Measurements from ENCODE around the gene C11orf24.

The C11orf24 gene

DNA sequence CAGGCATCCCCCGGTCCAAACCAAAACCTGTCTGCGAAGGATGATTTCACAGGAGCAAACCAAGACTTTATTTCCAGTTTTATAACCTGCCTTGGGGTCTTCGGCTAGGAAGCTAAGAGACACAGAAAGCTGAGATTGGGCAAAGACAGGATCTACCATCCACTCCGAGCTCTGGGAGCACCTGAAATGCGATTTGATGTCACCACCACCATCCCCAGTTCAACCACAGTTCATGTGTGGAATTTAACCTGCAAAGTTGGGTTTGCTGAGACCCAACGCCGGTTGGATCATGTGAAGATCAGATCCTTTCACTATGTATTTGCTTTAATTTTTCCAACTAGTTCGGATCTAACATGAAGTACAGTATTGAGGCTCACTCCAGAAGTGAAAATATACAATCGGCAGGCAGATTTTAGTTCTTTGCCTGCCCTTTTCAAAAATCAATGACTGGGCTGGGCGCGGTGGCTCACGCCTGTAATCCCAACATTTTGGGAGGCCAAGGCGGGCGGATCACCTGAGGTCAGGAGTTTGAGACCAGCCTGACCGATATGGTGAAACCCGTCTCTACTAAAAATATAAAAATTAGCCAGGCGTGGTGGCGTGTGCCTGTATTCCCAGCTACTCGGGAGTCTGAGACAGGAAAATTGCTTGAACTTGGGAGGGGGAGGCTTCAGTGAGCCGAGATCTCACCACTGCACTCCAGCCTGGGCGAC lies 1.4 kb upstream of the C11orf24 start:
- in situ Hi-C loops (cut with MboI; ENCODE audit: low sequenced_read_pairs) = no loop called here

DNA sequence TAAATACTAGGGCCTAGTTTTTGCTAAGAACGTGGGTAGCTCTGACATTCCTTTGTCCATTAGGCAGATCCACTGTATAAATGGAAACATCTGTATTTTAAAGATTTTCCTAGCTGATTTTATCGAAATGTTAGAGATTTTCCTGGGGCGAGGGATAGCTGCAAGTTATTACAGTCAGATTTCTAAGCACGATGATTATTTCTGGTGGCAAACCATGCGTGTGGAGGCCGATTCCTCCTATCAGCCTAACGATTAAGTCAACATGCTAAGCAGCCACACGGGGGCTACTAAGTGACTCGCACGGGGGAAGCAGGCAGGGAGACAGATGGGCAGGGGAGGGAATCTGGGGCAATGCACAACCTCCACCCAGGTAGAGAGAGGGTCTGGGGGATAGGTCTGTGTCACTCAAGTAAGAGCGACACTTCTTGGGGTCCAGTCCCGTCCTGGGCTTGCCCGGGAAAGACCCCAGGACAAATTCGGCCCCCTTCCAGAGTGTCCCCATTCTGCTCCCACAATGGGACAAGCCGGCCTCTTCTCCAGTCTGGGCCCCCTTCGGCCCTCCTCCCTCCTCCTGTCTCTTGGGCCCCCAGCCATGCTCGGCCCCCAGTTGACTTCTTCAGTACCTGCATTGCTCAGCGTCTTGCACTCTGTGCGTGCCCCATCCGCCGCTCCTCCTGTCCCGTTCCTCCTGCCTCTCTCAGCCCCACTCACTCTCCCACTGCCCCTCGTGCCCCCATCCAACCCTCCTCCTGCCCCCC lies 571 bp downstream of the C11orf24 start:
- in situ Hi-C loops (cut with MboI; ENCODE audit: low sequenced_read_pairs) = no loop called here

DNA sequence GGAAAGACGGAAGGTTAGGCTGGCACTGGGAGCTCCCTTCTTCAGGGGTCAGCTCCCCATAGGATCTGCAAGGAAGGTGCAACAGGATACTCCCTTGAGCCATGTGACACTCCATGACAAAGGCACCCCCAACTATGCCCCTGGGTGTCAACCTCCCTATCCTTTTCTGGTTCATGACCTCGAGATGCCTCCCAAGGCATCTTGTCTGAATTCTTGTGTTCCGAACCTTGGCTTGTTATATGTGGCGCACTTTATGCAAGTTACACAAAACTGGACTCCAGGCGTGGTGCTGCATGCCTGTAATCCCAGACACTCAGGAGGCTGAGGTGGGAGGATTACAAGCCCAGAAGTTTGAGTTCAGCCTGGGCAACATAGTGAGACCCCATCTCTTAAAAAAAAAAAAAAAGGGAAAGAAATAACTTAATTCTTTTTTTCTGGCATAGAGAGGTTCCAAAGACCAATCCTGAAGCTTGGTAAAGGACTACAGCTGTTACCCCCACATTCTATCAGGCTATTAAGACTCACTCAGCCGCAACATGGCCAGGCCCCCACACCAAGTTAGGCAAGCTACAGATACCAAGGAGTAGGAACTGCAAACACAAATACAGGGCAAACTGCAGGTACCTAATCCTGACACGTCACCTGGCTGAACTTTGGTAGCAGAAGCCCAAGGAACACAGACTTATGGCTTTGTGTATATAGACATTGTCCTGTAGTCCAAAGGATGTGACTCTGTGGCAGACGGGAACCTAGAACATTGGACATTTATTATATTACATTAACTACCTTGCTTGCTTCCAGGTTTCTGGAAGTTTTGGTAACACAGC lies 1.4 kb downstream of the C11orf24 start:
- in situ Hi-C loops (cut with MboI; ENCODE audit: low sequenced_read_pairs) = no loop called here

DNA sequence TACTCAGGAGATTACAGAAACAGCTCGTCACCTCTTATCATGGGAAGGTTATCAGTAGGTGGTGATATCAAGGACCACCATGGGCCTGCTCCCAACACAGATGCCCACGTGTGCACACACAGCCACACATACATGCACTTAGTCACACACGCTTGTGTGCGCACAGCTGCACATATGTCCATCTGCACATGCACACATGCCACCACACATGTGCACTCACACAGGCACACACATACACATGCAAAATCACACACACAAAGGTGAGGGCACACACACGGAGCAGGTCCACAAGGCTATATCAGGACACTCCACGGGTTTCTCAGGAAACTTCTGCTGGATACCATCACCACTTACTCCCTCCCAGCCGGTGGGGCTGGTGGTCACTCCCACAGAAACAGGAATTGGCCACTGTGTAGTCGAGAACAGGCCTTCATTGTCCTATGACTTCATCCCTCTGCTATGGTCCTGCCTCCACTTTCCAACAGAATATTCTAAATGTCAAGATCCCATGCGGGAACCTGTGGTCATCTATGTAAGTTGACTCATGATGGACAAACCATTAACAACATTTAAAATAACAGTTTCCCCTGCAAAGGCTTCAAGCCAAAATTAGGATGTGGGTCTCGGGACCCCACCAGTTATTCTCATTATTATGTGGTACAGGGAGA lies 2.2 kb downstream of the C11orf24 start:
- in situ Hi-C loops (cut with MboI; ENCODE audit: low sequenced_read_pairs) = no loop called here

DNA sequence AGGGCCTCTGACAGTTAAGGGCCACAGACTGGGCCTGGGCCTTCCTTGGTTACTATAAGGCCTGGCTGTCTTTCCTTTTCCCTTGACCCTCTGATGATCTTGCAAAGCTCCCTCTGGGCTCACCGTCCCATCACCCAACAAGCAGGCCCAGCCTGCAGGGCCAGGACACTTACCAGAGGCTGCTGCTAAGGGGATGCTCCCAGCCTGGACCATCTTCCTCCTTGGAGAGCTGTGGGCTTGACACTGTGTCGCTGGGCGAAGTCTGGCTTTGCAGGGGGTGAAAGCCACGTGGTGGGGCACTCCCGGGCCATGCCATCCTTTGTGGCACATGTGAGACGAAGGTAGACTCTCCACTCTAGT lies 3.9 kb downstream of the C11orf24 start:
- in situ Hi-C loops (cut with MboI; ENCODE audit: low sequenced_read_pairs) = no loop called here

DNA sequence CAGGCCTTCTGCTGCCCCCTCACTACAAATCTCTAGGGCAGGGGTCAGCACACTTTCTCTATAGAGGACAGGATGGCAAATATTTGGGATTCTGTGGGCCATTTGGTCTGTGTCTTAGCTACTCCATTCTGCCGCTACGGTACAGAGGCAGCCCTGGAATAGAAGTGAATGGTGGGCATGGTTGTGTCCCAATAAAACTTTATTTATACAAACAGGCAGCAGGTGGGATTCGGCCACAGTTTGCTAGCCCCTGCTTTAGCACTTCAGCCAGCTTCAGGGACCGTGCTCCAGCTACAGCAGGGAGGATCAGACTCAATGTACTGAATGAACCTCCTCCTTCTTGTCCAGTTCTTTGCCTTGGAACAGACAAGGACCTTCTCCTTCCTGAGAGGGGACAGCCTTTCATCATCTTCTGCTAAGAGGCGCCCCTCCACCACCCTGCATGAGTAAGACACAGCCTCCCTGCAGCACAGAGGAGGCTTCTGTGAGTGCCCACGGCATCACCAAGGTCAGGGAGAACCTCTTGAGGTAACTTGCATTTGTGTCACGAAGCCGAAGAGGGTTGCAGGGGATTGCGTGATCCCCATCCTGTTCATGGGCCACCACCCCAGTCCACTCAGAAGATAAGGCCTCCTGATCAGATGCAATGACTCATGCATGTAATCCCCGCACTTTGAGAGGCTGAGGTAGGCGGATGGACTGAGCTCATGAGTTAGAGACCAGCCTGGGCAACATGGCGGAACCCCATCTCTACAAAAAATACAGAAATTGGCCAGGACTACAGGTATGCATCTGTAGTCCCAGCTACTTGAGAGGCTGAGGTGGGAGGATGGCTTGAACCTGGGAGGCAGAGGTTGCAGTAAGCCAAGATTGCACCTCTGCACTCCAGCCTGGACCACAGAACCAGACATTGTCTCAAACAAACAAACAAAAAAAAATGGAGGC lies 4.6 kb downstream of the C11orf24 start:
- in situ Hi-C loops (cut with MboI; ENCODE audit: low sequenced_read_pairs) = no loop called here

DNA sequence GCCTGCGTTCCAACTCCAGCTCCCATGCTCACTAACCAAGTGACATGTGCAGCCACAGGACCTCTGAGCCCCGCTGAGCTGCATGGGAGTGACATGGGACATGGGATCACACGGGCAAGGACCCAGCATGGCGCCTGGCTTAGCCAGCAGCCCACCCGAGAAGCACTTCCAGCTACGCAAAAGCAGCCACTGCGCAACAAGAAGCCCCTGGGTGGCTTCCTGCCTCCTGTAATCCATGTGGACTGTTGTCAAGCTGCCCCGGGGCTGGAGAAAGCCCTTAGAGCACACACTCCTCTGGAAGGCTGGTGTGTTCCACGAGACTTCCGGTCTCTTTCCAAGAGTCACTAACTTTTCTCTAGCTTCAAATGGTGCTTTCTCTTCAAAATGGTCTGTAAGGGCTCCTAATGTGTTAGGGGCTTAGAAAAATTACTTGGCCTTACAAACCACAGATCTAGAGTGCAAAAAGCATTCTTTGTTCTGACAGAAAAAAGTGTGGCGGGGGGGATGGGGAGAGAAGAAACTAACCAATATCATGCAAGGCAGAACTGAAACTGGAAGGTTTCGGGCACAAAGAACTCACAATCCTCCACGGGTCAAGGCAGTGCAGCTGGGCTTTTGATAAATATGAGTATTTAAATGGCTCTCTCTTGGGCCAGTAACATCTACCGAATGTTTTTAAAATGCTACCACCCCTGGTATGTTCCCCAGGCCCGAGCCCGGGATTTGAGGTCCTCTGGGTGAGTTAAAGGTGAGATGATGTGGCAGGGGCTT lies 5.5 kb downstream of the C11orf24 start:
- in situ Hi-C loops (cut with MboI; ENCODE audit: low sequenced_read_pairs) = no loop called here

DNA sequence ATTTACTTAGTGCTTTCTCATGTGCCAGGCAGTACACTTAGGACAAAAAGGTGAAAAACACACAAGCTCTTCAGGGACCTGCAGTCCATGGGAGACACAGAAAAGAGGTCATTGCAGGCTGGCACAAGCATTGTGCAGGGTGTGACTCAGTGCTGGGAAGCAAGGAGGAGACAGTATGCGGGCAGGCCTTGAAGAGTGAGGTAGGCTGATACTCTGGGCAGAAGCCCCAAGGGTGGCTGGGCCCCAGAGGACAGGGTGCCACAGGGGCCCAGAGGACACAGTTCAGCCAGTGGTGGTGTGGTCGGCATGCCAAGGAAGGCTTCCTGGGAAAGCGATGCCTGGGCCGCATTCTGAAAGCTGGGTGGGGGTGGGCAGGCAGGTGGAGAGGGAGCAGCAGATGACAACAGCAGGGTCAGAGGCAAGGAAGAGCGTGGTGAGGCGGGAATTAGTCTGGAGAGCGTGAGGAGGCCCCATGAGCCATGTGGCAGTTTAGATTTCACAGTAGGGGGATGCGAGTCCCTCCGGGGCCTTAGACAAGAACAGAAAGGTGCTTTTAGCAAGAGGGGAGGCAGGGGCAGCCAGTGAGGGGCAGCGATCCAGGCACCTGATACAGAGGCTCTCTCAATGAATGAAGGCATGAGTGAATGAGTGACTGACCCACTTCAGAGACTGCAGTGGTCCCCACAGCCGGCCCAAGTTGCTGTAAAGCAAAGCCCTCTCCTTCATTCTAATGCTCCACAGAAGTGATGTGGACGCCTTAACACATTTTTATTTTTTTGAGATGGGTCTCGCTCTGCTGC lies 6.8 kb downstream of the C11orf24 start:
- in situ Hi-C loops (cut with MboI; ENCODE audit: low sequenced_read_pairs) = no loop called here

DNA sequence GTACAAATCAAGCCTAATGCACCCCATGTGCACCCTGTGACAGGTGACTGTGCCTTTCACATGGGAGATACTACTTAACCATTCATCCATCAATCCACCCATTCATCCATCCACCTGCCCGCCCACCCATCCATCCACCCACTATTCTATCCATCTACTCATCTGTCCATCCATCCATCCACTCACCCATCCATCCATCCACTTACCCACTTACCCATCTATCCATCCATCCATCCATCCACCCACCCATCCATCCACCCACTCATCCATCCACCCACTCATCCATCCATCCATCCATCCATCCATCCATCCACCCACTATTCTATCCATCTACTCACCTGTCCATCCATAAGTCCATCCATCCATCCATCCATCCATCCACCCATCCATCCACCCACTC lies 7.5 kb downstream of the C11orf24 start:
- in situ Hi-C loops (cut with MboI; ENCODE audit: low sequenced_read_pairs) = no loop called here

DNA sequence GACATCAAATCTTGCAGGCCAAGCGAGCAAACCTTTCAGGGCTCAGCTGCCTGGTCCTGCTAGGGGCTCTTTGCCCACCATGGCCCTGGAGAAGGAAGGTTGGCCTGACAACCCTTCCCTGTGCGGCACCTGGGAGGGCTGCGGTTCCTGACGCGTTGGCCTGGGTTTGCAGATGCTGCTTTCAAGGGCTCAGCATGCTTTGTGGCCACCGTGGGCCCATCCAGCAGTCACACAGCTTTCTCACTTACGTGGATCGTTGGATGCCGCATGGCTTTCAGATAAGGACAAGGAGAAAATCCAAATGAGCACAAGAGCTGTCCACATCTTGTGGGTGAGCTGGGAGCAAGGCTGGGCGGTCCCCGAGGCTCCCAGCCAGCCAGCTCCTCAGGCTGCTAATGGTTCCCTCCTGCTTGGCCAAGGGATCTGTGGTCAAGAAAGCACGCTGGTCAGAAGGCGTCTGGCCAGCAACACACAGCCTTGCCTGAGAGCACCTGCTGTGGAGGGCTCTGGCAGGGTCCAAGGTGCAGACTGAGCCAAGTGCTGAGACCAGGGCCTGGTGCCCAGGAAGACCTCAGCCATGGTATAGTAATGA lies 8.2 kb downstream of the C11orf24 start:
- in situ Hi-C loops (cut with MboI; ENCODE audit: low sequenced_read_pairs) = no loop called here

DNA sequence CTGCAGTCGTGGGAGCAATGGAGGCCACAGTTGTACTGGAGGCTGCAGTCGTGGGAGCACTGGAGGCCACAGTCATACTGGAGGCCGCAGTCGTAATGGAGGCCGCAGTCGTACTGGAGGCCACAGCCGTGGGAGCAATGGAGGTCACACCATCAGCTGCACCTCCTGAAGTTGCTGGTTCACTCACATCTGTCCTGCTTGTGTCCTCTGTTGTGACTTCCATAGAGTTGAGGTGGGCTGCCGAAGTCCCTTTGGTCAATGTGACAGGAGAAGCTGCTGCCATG lies 9.3 kb downstream of the C11orf24 start:
- in situ Hi-C loops (cut with MboI; ENCODE audit: low sequenced_read_pairs) = no loop called here

DNA sequence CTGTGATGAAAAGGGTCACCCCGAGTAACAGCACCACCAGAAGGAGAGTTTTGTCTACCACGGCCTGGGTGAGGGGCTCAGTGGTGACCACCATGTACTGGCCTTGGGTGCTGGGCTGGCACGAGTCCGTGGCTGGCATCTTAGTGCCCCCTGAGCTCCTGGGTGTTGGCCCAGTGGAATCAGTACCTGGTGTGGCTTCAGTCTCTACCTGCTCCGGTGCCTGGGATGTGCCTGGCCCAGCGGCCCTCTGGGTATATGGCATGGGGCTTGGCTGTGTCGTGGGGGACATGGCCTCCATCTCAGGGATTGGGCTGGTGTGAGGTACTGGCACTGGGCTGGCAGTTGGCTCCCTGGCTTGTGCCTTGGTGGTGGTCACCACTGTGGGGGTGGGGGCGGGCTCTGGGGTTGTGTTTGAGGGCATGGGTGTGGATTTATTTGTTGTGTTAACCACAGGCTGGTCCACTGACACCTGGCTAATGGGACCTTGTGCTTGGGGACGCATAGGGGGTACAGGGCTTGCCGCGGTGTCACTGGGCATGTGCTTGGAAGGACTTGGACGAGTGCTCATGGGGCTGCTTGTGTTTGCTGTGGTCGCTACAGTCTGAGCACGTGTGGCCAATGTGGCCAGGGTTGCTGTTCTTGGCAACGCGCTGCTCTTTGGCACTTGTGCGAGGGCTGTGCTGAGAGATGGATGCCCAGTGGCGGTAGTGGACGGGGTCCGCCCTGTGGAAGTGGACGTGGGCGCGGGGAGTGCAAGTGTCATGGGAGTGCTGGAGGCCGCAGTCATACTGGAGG lies 9.8 kb downstream of the C11orf24 start:
- in situ Hi-C loops (cut with MboI; ENCODE audit: low sequenced_read_pairs) = no loop called here

DNA sequence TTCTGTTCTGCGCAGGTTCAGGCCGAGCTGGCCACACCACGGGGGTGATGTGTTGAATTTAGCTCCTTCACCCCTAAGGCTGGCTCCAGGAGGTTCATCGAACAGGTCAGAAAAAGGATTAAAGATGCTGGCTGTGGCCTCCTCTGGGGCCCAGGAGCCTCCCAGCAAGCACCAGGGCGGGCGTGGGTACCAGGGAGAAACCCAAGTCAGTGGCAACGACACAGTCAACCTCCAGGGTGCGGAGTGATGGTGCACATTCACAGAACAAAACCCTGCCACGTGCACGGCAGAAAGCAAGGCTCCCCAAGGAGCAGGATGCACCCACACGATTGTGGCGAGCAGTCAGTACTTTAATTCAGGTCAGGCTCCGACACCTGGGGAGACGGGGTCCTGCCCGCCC lies 10.8 kb downstream of the C11orf24 start:
- in situ Hi-C loops (cut with MboI; ENCODE audit: low sequenced_read_pairs) = no loop called here

DNA sequence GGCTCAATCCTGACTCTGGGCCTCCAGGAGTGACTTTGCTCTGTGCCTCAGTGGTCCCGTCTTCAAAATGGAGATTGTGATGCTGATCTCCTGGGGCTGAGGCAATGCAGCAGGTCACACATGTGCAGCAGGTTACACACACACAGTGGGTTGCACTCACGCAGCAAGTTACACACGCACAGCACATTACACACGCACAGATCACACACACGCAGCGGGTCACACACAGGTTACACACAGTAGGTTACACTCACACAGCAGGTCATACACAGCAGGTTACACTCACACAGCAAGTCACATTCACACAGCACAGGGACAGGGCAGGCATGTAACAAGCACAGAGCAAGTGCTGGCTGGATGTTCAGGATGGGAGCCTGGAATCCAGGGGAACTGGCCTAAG lies 11.3 kb downstream of the C11orf24 start:
- in situ Hi-C loops (cut with MboI; ENCODE audit: low sequenced_read_pairs) = no loop called here

DNA sequence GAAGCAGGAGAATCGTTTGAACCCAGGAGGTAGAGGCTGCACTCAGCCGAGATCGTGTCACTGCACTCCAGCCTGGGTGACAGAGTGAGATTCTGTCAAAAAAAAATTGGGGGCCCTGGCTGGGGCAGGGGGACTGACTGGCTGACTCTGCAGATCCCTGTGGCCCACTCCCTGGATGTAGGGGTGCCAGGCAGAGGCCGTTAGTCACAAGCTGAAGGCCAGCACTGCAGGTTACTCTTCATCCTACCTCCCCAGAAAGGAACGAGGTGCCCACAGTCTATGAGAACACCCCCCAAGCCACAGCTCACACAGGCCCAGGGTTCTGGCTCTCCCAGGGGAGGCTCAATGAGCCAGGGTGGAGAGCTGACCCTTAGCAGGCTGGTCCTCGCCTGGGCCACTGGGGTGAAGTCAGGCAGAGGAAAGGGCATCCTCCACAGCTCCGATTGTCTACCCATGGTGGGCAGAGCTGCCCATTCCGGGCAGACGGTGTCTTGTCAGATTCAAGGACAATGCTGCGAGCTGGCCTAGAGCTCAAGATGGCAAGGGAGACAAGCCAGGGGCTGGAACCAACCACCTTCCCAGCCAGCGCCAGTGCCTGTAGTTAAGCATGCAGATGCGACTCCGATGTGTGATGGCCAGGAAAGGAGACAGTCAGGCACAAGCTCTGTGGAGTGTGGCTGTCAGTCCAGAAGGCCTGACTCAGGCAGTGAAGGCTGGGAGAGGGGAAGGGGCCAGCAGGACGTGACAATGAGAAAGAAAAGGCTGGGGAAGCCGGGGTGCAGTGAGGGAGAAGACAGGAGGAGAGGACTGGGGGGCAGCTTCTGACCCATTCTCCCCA lies 12.4 kb downstream of the C11orf24 start:
- in situ Hi-C loops (cut with MboI; ENCODE audit: low sequenced_read_pairs) = loop anchor here (10.0 kb wide), 1 partner anchor 45 kb away; no protein-coding TSS in a partner anchor

DNA sequence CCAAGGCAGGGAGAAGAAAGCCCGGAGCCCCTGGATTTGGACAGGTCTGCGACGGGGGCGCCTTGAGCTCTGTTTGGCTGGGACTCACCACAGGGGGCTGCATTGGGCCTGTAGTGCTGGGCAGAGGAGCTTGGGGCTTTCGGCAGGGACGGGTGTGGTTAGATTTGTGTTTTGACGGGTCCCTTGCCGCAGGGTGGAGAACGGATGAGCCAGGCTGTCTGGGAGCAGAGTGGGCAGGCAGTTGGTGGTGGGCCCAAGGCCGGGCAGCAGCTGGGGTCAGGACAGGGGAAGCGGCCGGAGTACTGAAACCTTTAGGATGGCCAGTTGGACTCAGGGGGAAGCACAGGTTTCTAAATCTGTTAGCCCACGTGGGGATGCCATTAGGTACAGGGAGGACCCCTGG lies 13.4 kb downstream of the C11orf24 start:
- in situ Hi-C loops (cut with MboI; ENCODE audit: low sequenced_read_pairs) = loop anchor here (10.0 kb wide), 1 partner anchor 46 kb away; no protein-coding TSS in a partner anchor
